Stimulated activated CD4-positive, alpha-beta T cell treated with anti-CD3 and anti-CD28 coated beads, Interleukin-1b, Interleukin-23, amount 100 ng/mL, for 4 hours (primary cell): ENCODE results near the gene SECISBP2.
A peak's percentile ranks its signal among the peaks of the same experiment; 100 is the strongest.
"Not testable (repeated sequence)": the region's sequence is repeated elsewhere in the genome, so short reads cannot be mapped to it uniquely, and the experiment has no call there.

Experiments
- DNase-seq, 2 donors: peaks; one replicate each; pipeline ENCODE4 v3.0.0-alpha.2; 2020; ENCODE audit warnings: low read depth in 2 of 2

The SECISBP2 gene

GRCh38 chr9:89310475-89311345, 7.6 kb upstream of the SECISBP2 start, which contains the start of gene CKS2:
CKS2 (plus strand) TSS chr9:89311195; CDS start chr9:89311293, 98 bp downstream.
- DNase-seq = peak; percentile 99

GRCh38 chr9:89311346-89312221, 6.7 kb upstream of the SECISBP2 start:
- no peak for DNase-seq

DNA sequence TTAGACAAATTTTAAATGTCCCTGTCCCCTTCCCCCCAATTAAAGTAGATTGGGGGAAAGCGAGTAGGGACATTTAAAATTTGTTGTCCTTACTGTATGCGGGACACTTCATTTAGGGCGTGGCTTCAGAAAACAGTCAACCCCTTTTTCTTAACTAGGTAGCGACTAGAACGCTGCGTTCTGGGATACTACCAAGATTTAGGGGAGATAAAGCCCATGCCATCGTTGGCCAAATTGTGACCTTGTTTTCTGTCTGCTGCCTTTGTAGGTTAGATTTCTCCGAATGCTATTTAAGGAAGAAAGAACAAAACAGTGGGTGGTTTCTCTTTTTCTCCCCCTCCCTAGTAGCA, 6.1 kb upstream of the SECISBP2 start:
- no peak for DNase-seq

DNA sequence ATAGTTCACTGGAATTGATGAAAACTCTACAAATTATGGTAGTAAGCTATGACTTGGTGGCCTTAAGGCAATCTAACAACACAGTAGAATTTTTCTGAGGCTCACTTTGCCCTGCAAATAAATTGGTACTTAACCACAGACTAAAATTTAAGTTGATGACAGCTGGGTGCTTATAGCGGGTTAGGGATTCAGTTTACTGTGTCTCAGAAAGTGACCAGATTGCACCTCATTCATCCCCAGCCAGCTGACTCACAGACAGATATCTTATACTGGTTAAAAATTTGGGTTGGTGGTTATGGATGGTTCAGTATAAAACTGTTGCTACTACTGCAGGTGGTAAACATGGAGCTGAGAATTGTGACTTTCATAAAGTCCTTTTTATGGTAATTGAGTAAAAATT, 4.5 kb upstream of the SECISBP2 start:
- DNase-seq = no peak

GRCh38 chr9:89314955-89315354, 3.3 kb upstream of the SECISBP2 start:
- DNase-seq = no peak

- no peak for DNase-seq
Observed at GRCh38 chr9:89315482-89315881, 2.8 kb upstream of the SECISBP2 start.

GRCh38 chr9:89317282-89317681, 1.0 kb upstream of the SECISBP2 start:
- DNase-seq = no peak

- no peak for DNase-seq
Observed at GRCh38 chr9:89319015-89319905, 960 bp downstream of the SECISBP2 start.

- no peak for DNase-seq
Observed at GRCh38 chr9:89323390-89323789, 5.1 kb downstream of the SECISBP2 start.

GRCh38 chr9:89325733-89326132, 7.4 kb downstream of the SECISBP2 start:
- no peak for DNase-seq

- DNase-seq = no peak
Observed at GRCh38 chr9:89328064-89328463, 9.8 kb downstream of the SECISBP2 start.

- DNase-seq = no peak
Observed at GRCh38 chr9:89329917-89330316, 11.6 kb downstream of the SECISBP2 start.

- DNase-seq = no peak
Observed at GRCh38 chr9:89330513-89330912, 12.2 kb downstream of the SECISBP2 start.

DNA sequence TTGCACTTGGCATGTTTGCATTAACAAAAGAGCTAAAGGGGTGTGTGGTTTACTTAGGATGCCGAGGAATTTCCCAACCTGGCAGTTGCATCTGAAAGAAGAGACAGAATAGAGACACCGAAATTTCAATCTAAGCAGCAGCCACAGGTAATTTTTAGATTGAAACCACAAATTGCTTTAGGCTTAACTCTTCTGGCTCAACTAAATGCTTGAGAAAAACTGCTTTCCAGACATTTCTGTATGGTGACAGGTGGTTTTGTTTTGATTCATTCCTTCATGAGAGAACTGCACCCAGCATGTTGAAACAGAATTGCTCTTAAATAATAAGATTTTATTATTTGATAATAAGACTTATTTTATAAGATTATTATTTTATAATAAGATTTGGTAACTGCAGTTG, 21.5 kb downstream of the SECISBP2 start:
- no peak for DNase-seq

DNA sequence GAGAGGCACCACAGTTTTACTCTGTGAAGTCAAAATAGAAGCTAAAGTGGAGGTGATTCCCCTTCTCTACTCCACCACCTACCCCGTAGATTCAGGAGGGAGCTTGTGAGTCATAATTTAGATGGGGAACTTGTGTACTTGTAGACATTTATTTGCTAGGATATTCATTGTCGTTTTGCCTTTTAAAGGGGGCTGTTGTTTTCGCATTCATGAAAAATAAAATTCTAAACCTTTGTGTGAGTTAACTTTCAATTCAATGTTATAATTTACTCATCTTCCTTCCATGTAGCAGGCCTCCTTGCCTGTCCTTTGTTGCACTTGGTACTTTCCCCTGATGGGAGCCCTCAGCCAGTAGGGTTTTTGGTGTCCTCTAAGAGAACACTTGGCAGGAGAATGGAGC, 22.0 kb downstream of the SECISBP2 start:
- no peak for DNase-seq

DNA sequence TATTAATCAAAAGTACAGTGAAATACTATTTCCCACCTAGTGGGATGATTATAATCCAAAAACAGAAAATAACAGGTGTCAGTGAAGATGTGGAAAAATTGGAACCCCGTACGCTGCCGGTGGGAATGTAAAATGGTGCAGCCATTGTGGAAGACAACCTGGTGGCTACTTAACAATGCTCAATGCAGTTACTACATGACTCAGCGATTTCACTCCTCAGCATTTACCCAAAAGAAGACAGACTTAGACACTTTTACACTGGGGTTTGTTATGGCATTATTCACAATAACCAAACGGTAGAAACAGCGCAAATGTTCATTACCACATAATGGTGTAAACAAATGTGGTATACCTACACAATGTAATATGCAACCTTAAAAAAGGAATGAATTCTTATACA, 23.9 kb downstream of the SECISBP2 start:
- no peak for DNase-seq

DNA sequence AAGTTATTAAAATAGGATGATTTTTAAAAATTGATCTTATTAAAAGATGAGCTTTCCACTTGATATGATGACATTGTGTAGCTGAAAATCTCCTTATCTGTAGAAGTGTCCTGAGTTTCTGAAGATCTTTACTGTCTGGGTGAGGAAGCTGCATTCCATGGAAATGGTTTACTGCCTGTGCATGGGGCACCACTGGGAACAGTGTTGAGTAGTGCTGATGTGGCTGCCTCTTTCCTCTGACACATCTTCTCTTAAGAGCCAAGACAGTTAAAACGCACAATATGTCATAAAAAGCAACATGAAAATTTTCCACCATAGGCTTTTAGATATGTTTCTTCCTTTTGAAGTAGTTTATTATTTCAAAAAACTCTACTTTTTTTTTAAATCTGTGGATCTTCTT, 24.6 kb downstream of the SECISBP2 start:
- DNase-seq = no peak

DNA sequence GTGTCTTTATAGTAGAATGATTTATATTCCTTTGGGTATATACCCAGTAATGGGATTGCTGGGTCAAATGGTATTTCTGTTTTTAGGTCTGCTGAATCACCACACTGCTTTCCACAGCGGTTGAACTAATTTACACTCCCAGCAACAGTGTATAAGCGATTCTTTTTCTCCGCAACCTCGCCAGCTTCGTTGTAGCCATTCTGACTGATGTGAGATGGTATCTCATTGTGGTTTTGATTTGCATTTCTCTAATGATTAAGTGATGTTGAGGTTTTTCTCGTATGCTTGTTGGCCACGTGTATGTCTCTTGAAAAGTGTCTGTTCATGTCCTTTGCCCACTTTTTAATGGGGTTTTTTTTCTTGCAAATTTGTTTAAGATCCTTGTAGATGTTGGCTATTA, 25.5 kb downstream of the SECISBP2 start:
- DNase-seq = not testable (repeated sequence)

DNA sequence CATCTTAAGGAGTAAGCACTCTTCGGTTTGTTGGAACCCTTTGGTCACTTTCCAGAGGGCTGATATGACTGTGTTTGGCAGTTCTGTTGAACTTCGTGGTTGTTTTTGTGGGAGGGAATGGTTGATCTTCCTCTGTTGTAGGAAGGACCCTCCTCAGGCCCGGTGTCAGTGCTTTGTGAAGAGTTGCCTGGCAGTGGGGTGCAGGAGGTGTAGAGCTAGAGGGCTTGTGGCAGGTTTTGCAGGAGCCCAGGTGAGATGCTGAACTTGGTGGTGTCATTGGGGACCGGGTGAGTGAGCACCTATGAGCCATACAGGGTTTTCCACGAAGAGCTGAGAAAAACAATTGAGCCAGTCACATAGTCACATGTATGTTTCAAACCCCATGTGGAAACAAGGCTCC, 27.2 kb downstream of the SECISBP2 start:
- DNase-seq = no peak

DNA sequence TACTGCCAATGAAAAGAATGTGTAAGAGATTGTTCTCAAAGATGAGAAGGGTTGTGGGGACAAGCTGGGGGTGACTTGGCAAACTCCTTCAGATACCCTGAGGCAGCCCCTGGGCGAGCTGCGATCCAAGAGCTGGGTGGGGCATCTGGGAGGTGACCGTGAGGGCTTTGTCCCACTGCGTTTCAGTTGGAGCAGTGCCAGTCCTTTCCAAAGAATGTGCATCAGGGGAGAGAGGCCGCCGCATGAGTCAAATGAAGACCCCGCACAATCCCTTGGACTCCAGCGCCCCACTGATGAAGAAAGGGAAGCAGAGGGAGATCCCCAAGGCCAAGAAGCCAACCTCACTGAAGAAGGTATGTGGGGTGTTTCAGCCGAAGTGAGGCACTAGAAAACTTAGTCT, 28.4 kb downstream of the SECISBP2 start:
- no peak for DNase-seq

DNA sequence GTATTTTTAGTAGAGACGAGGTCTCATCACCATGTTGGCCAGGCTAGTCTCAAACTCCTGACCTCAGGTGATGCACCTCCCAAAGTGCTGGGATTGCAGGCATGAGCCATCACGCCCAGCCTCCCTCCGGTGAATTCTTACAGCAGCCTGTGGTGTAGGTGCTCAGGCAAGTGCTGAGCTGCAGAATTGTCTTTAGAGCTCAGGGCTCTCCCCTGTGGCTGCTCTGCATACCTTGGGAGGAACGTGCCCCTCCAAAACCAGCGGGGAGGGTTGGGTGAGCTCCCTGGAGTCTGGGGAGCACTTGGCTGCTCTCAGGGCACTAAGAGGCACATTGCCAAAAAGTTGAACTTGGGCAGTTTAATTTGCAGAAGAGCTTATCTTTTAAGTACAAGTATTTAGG, 29.4 kb downstream of the SECISBP2 start:
- DNase-seq = no peak

- no peak for DNase-seq
Observed at GRCh38 chr9:89349607-89350006, 31.3 kb downstream of the SECISBP2 start.
